ENCODE measurements around the gene GLB1L3. TPM values are rescaled to one million over a fixed set of nuclear protein-coding genes. Genes with fewer than 3 reads are reported as not detected.
A peak's percentile ranks its signal among the peaks of the same experiment; 100 is the strongest.

GLB1L3 gene
- total and polyA plus RNA-seq, 2 donors from 2014 or later: 0.06 to 0.17 TPM

DNA sequence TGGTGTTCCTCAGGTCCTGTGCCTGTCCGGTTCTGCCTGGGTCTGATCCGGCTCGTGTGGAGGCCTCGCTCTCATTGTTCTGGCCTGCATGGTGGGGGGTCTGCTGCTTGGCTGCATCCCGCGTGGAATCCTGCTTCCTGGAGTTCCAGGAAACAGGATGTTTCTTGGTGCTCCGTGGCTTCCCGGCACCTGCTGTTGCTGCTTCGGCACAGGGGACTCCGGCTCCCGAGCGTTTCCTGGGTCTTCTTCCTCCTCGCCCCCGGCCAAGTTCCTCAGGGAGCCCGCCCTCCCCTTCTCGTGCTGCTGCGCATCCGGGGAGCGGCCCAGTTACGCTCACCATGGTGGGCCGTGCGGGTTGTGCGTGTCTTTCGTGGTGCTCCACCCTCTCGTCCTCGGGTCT lies 85.5 kb downstream of the GLB1L3 start:
- Histone ChIP-seq H3K27me3 (ENCODE audit: control insufficient read depth, insufficient read depth, low read length) (no peaks in the 10 kb centered on the region), H3K27ac (ENCODE audit: low read depth in 2 of 2, low read length in 2 of 2) (no peak overlapping the region), H3K9me3 (ENCODE audit: control insufficient read depth in 2 of 3, insufficient read depth in 1 of 3, low read length in 3 of 3) (no peaks in the 10 kb centered on the region), H3K4me3 (ENCODE audit: low read length in 3 of 3) (no peak overlapping the region), H3K36me3 (ENCODE audit: control insufficient read depth in 2 of 3, insufficient read depth in 3 of 3, low read length in 3 of 3) (no peaks in the 10 kb centered on the region), H3K9ac (ENCODE audit: low read length in 3 of 3) (no peak overlapping the region), H3K4me1 (ENCODE audit: control insufficient read depth in 2 of 3, insufficient read depth in 2 of 3, low read depth in 1 of 3, low read length in 3 of 3) (no peaks in the 10 kb centered on the region)
- no peak for FAIRE-seq
- intact Hi-C loops (cut with DNase I): no loop called here
- peak in 1 of 5 donors; percentile 46 for DNase-seq
- TF ChIP-seq CTCF (IDR thresholded peaks at IDR 0.05; ENCODE audit: borderline replicate concordance, extremely low read depth, insufficient read depth): no peak

DNA sequence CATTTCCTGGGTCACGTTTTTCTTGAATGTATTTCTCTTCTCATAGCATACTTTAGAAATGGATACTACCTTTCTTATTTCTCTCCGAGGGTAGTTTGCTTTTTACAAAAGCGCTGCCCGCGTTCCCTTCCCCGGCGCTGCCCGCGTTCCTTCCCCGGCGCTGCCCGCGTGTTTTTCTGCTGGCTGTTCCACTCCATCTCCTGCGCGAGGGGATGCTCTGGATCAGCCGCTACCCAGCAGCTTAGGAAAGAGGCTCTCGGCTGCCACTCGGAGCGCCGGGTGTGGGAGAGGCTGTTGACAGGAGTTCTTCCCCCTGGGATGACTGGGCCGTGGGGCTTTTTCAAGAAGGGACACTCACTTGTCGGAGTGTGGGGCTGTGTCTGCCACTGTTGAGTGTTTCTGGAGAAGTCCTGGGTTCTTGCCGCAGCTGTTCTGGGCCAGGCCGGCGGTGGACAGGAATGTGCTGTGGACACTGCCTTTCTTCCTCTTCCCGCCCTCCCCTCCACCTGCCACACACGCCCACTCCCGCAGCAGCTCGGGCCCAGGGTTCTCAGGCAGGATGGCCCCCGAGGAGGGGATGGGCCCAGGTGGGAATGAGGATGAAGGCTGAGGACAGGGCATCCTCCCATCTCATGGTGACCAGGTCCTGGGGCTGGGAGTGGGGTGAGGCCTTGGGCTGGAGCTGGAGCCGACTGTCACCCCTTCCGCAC lies 86.2 kb downstream of the GLB1L3 start:
- Histone ChIP-seq H3K4me3 (ENCODE audit: low read length in 3 of 3) (no peak overlapping the region), H3K9ac (ENCODE audit: low read length in 3 of 3) (no peak overlapping the region), H3K9me3 (ENCODE audit: control insufficient read depth in 2 of 3, insufficient read depth in 1 of 3, low read length in 3 of 3) (no peaks in the 10 kb centered on the region), H3K27me3 (ENCODE audit: control insufficient read depth, insufficient read depth, low read length) (no peaks in the 10 kb centered on the region), H3K27ac (ENCODE audit: low read depth in 2 of 2, low read length in 2 of 2) (no peak overlapping the region), H3K36me3 (ENCODE audit: control insufficient read depth in 2 of 3, insufficient read depth in 3 of 3, low read length in 3 of 3) (no peaks in the 10 kb centered on the region), H3K4me1 (ENCODE audit: control insufficient read depth in 2 of 3, insufficient read depth in 2 of 3, low read depth in 1 of 3, low read length in 3 of 3) (no peaks in the 10 kb centered on the region)
- intact Hi-C loops (cut with DNase I): no loop called here
- DNase-seq (peak in 1 of 5 donors; percentile 65), FAIRE-seq (no peak)
- no peak for TF ChIP-seq CTCF (IDR thresholded peaks at IDR 0.05; ENCODE audit: borderline replicate concordance, extremely low read depth, insufficient read depth)

DNA sequence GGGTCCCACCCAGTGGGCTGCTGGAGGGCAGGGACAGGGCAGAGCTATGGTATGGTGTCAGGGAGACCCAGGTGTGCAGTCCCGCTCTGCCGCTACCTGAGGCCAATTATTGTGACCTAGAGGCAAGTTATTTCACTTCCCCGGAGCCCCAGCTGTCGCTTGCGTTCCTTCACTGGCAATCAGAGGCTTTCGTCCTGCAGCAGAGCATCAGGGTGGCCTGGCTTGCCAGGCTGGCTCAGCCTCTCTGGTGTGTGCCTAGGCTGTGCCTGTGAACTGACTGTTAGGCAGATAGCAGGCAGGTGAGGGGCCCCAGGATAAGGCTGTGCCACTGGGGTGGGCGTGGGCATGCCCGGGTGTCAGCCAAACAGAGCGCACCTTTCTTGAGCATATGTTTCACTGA lies 87.0 kb downstream of the GLB1L3 start:
- FAIRE-seq (no peak), DNase-seq (peak in 2 of 5 donors; percentile 30 to 53)
- H3K27me3 ChIP-seq (ENCODE audit: control insufficient read depth, insufficient read depth, low read length): no peaks in the 10 kb centered on the region
- TF ChIP-seq CTCF (IDR thresholded peaks at IDR 0.05; ENCODE audit: borderline replicate concordance, extremely low read depth, insufficient read depth): no peak
- H3K9me3 ChIP-seq (ENCODE audit: control insufficient read depth in 2 of 3, insufficient read depth in 1 of 3, low read length in 3 of 3): no peaks in the 10 kb centered on the region
- no peak overlapping the region for H3K27ac ChIP-seq (ENCODE audit: low read depth in 2 of 2, low read length in 2 of 2)
- H3K4me1 ChIP-seq (ENCODE audit: control insufficient read depth in 2 of 3, insufficient read depth in 2 of 3, low read depth in 1 of 3, low read length in 3 of 3): no peaks in the 10 kb centered on the region
- H3K4me3 ChIP-seq (ENCODE audit: low read length in 3 of 3): no peak overlapping the region
- no peak overlapping the region for H3K9ac ChIP-seq (ENCODE audit: low read length in 3 of 3)
- H3K36me3 ChIP-seq (ENCODE audit: control insufficient read depth in 2 of 3, insufficient read depth in 3 of 3, low read length in 3 of 3): no peaks in the 10 kb centered on the region
- intact Hi-C loops (cut with DNase I): no loop called here

DNA sequence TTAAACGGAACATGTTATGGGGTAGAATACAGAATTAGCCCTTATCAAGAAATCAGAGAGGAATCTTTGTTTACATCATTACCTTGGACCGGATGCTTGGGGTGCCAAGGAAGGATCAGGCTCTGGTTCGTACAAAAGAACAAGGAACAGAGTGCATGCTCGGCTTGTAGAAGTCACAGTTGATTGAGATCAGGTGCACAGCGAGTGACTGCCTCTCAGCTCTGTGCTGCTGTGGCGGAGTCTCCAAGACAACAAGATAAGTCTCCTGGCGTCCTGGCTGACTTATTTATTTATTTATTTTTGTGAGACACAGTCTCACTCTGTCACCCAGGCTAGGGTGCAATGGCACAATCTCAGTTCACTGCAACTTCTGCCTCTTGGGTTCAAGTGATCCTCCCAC lies 87.4 kb downstream of the GLB1L3 start:
- no peak overlapping the region for H3K4me3 ChIP-seq (ENCODE audit: low read length in 3 of 3)
- H3K27ac ChIP-seq (ENCODE audit: low read depth in 2 of 2, low read length in 2 of 2): no peak overlapping the region
- no peaks in the 10 kb centered on the region for H3K36me3 ChIP-seq (ENCODE audit: control insufficient read depth in 2 of 3, insufficient read depth in 3 of 3, low read length in 3 of 3)
- no peaks in the 10 kb centered on the region for H3K27me3 ChIP-seq (ENCODE audit: control insufficient read depth, insufficient read depth, low read length)
- no peak for TF ChIP-seq CTCF (IDR thresholded peaks at IDR 0.05; ENCODE audit: borderline replicate concordance, extremely low read depth, insufficient read depth)
- FAIRE-seq: no peak
- intact Hi-C loops (cut with DNase I): no loop called here
- H3K9ac ChIP-seq (ENCODE audit: low read length in 3 of 3): no peak overlapping the region
- peak; percentile 25 to 63 (median 45) for DNase-seq
- H3K9me3 ChIP-seq (ENCODE audit: control insufficient read depth in 2 of 3, insufficient read depth in 1 of 3, low read length in 3 of 3): no peaks in the 10 kb centered on the region
- no peaks in the 10 kb centered on the region for H3K4me1 ChIP-seq (ENCODE audit: control insufficient read depth in 2 of 3, insufficient read depth in 2 of 3, low read depth in 1 of 3, low read length in 3 of 3)

All from kidney (tissue), 14 donors.